ENCODE results near the gene BSG. TPM values are rescaled to one million over a fixed set of nuclear protein-coding genes. Genes with fewer than 3 reads are reported as not detected.

BSG gene
- total and polyA plus RNA-seq, 9 of the 15 experiments (the other 6 are each of a cell fraction or from before 2014, with no cell fraction given): 4.6 to 495 (median 187) TPM

DNA sequence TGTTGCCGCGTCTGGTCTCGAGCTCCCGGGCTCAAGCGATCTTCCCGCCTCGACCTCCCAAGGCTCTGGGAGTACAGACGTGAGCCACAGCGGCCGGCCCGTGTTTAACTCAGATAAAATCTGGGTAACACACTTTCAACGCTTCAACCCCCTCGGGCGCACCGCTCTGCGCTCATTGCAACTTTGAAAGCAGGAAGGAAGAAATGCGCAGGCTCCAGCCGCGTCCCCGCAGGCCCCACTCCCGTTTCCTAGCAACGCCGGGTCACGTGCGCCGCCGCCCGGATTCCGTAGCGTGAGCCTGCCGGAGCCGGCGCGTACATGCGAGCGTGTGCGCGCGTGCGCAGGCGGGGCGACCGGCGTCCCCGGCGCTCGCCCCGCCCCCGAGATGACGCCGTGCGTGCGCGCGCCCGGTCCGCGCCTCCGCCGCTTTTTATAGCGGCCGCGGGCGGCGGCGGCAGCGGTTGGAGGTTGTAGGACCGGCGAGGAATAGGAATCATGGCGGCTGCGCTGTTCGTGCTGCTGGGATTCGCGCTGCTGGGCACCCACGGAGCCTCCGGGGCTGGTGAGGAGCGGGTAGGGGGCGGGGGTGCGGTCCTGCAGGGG, at the start of gene BSG (continued):
- TF ChIP-seq, protein P1, sequence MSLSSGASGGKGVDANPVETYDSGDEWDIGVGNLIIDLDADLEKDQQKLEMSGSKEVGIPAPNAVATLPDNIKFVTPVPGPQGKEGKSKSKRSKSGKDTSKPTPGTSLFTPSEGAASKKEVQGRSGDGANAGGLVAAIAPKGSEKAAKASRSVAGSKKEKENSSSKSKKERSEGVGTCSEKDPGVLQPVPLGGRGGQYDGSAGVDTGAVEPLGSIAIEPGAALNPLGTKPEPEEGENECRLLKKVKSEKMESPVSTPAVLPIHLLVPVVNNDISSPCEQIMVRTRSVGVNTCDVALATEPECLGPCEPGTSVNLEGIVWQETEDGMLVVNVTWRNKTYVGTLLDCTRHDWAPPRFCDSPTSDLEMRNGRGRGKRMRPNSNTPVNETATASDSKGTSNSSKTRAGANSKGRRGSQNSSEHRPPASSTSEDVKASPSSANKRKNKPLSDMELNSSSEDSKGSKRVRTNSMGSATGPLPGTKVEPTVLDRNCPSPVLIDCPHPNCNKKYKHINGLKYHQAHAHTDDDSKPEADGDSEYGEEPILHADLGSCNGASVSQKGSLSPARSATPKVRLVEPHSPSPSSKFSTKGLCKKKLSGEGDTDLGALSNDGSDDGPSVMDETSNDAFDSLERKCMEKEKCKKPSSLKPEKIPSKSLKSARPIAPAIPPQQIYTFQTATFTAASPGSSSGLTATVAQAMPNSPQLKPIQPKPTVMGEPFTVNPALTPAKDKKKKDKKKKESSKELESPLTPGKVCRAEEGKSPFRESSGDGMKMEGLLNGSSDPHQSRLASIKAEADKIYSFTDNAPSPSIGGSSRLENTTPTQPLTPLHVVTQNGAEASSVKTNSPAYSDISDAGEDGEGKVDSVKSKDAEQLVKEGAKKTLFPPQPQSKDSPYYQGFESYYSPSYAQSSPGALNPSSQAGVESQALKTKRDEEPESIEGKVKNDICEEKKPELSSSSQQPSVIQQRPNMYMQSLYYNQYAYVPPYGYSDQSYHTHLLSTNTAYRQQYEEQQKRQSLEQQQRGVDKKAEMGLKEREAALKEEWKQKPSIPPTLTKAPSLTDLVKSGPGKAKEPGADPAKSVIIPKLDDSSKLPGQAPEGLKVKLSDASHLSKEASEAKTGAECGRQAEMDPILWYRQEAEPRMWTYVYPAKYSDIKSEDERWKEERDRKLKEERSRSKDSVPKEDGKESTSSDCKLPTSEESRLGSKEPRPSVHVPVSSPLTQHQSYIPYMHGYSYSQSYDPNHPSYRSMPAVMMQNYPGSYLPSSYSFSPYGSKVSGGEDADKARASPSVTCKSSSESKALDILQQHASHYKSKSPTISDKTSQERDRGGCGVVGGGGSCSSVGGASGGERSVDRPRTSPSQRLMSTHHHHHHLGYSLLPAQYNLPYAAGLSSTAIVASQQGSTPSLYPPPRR (CRISPR knock-in tag; IDR thresholded peaks at IDR 0.05; ENCODE audit: borderline replicate concordance): no peak; the same call in 1 of the 2 replicates
- TF ChIP-seq TCF7 (IDR thresholded peaks at IDR 0.05; ENCODE audit: borderline replicate concordance): 0 out of 2 replicates have a peak, but pooled peaks have one; percentile 15
- TF ChIP-seq POLR2G (IDR thresholded peaks at IDR 0.05; ENCODE audit: low read depth, low read length): peak; percentile 98
- peak; percentile 79 for TF ChIP-seq ZNF407 (IDR thresholded peaks at IDR 0.05; ENCODE audit: low read depth)
- peak; percentile 96 for TF ChIP-seq KDM5B (IDR thresholded peaks at IDR 0.05; ENCODE audit: insufficient replicate concordance, low read depth, low read length)
- TF ChIP-seq EP300 (IDR thresholded peaks at IDR 0.05; ENCODE audit: low read length): peak; percentile 49
- TF ChIP-seq TAF7 (tag; IDR thresholded peaks at IDR 0.05): no peak; the same call in 1 of the 2 replicates
- TF ChIP-seq, protein P2, sequence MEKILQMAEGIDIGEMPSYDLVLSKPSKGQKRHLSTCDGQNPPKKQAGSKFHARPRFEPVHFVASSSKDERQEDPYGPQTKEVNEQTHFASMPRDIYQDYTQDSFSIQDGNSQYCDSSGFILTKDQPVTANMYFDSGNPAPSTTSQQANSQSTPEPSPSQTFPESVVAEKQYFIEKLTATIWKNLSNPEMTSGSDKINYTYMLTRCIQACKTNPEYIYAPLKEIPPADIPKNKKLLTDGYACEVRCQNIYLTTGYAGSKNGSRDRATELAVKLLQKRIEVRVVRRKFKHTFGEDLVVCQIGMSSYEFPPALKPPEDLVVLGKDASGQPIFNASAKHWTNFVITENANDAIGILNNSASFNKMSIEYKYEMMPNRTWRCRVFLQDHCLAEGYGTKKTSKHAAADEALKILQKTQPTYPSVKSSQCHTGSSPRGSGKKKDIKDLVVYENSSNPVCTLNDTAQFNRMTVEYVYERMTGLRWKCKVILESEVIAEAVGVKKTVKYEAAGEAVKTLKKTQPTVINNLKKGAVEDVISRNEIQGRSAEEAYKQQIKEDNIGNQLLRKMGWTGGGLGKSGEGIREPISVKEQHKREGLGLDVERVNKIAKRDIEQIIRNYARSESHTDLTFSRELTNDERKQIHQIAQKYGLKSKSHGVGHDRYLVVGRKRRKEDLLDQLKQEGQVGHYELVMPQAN (IDR thresholded peaks at IDR 0.05; ENCODE audit: borderline replicate concordance): no peak
- peak; percentile 96 for TF ChIP-seq TBP (optimal IDR thresholded peaks at IDR 0.05; ENCODE audit: low read depth, low read length)
